ENCODE data around the gene DPP9.
"Not testable (repeated sequence)": the region's sequence is repeated elsewhere in the genome, so short reads cannot be mapped to it uniquely, and the experiment has no call there.

The DPP9 gene

GRCh38 chr19:4717966-4718701 lies 5.5 kb downstream of the DPP9 start:
- H3K9ac ChIP-seq (ENCODE audit: low read depth, low read length, poor library complexity, severe bottlenecking), result no peak overlapping the region
- no peaks in the 10 kb centered on the region for H3K27me3 ChIP-seq (ENCODE audit: insufficient read depth, low read length, poor library complexity, severe bottlenecking)
- no peak overlapping the region for H2AFZ ChIP-seq (ENCODE audit: low read length)
- H3K9me3 ChIP-seq (ENCODE audit: insufficient read depth, low read depth, low read length), result no peaks in the 10 kb centered on the region
- no peak overlapping the region for H3K4me2 ChIP-seq (ENCODE audit: low read depth, low read length, poor library complexity, severe bottlenecking)
- TF ChIP-seq EZH2phosphoT487 (IDR thresholded peaks at IDR 0.05; ENCODE audit: borderline replicate concordance) (no peak), CTCF (conservative IDR thresholded peaks at IDR 0.05; ENCODE audit: low read length) (no peak)
- H3K36me3 ChIP-seq (ENCODE audit: insufficient read depth, low read length), result peaks cover 46% of the 10 kb centered on the region; the same call in 1 of the 2 replicates
- H3K9me2 ChIP-seq (replicated peaks; ENCODE audit: low read depth, low read length), result no peaks in the 10 kb centered on the region
- peaks cover 37% of the 10 kb centered on the region for H3K79me2 ChIP-seq (ENCODE audit: insufficient read depth, low read length)
- peaks cover 14% of the 10 kb centered on the region for H3K4me1 ChIP-seq (ENCODE audit: insufficient read depth, low read length, poor library complexity, severe bottlenecking)
- peaks cover 21% of the 10 kb centered on the region for H4K20me1 ChIP-seq (ENCODE audit: insufficient read depth, low read length, poor library complexity, severe bottlenecking)
- H3K4me3 ChIP-seq (ENCODE audit: low read length, poor library complexity, severe bottlenecking), result no peak overlapping the region
- H3F3A ChIP-seq (ENCODE audit: low read depth), result no peaks in the 10 kb centered on the region

GRCh38 chr19:4717191-4717965 lies 6.3 kb downstream of the DPP9 start:
- H3K4me1 ChIP-seq (ENCODE audit: insufficient read depth, low read length, poor library complexity, severe bottlenecking), result peaks cover 9% of the 10 kb centered on the region
- H3K4me3 ChIP-seq (ENCODE audit: low read length, poor library complexity, severe bottlenecking), result no peak overlapping the region
- no peaks in the 10 kb centered on the region for H3K9me2 ChIP-seq (replicated peaks; ENCODE audit: low read depth, low read length)
- no peak overlapping the region for H3K9ac ChIP-seq (ENCODE audit: low read depth, low read length, poor library complexity, severe bottlenecking)
- H2AFZ ChIP-seq (ENCODE audit: low read length), result no peak overlapping the region
- H3K79me2 ChIP-seq (ENCODE audit: insufficient read depth, low read length), result peaks cover 29% of the 10 kb centered on the region
- no peak for TF ChIP-seq CTCF (conservative IDR thresholded peaks at IDR 0.05; ENCODE audit: low read length)
- no peak for TF ChIP-seq EZH2phosphoT487 (IDR thresholded peaks at IDR 0.05; ENCODE audit: borderline replicate concordance)
- H3K36me3 ChIP-seq (ENCODE audit: insufficient read depth, low read length), result peaks cover 53% of the 10 kb centered on the region; the same call in 1 of the 2 replicates
- H3K27me3 ChIP-seq (ENCODE audit: insufficient read depth, low read length, poor library complexity, severe bottlenecking), result no peaks in the 10 kb centered on the region
- H3K4me2 ChIP-seq (ENCODE audit: low read depth, low read length, poor library complexity, severe bottlenecking), result no peak overlapping the region
- H4K20me1 ChIP-seq (ENCODE audit: insufficient read depth, low read length, poor library complexity, severe bottlenecking), result peaks cover 13% of the 10 kb centered on the region
- H3F3A ChIP-seq (ENCODE audit: low read depth), result no peaks in the 10 kb centered on the region
- H3K9me3 ChIP-seq (ENCODE audit: insufficient read depth, low read depth, low read length), result no peaks in the 10 kb centered on the region

- Histone ChIP-seq H3K27me3 (ENCODE audit: insufficient read depth, low read length, poor library complexity, severe bottlenecking) (no peaks in the 10 kb centered on the region), H3K9ac (ENCODE audit: low read depth, low read length, poor library complexity, severe bottlenecking) (no peak overlapping the region), H2AFZ (ENCODE audit: low read length) (no peak overlapping the region), H3K79me2 (ENCODE audit: insufficient read depth, low read length) (peaks cover 12% of the 10 kb centered on the region; the same call in 1 of the 2 replicates), H3K4me3 (ENCODE audit: low read length, poor library complexity, severe bottlenecking) (no peak overlapping the region), H3K4me1 (ENCODE audit: insufficient read depth, low read length, poor library complexity, severe bottlenecking) (no peaks in the 10 kb centered on the region), H3K9me2 (replicated peaks; ENCODE audit: low read depth, low read length) (no peaks in the 10 kb centered on the region), H4K20me1 (ENCODE audit: insufficient read depth, low read length, poor library complexity, severe bottlenecking) (peaks cover 7% of the 10 kb centered on the region), H3K4me2 (ENCODE audit: low read depth, low read length, poor library complexity, severe bottlenecking) (no peak overlapping the region), H3F3A (ENCODE audit: low read depth) (no peaks in the 10 kb centered on the region), H3K36me3 (ENCODE audit: insufficient read depth, low read length) (peaks cover 67% of the 10 kb centered on the region; the same call in 1 of the 2 replicates), H3K9me3 (ENCODE audit: insufficient read depth, low read depth, low read length) (no peaks in the 10 kb centered on the region)
- TF ChIP-seq CTCF (conservative IDR thresholded peaks at IDR 0.05; ENCODE audit: low read length), result no peak
- no peak for TF ChIP-seq EZH2phosphoT487 (IDR thresholded peaks at IDR 0.05; ENCODE audit: borderline replicate concordance)
Observed at GRCh38 chr19:4715529-4716221, 8.0 kb downstream of the DPP9 start.

- not testable (repeated sequence) for H3K9me3 ChIP-seq (ENCODE audit: insufficient read depth, low read depth, low read length); H3K4me1 ChIP-seq (ENCODE audit: insufficient read depth, low read length, poor library complexity, severe bottlenecking); H2AFZ ChIP-seq (ENCODE audit: low read length); H3K4me2 ChIP-seq (ENCODE audit: low read depth, low read length, poor library complexity, severe bottlenecking); H3F3A ChIP-seq (ENCODE audit: low read depth); H3K9me2 ChIP-seq (replicated peaks; ENCODE audit: low read depth, low read length); H3K27me3 ChIP-seq (ENCODE audit: insufficient read depth, low read length, poor library complexity, severe bottlenecking); H3K79me2 ChIP-seq (ENCODE audit: insufficient read depth, low read length); H4K20me1 ChIP-seq (ENCODE audit: insufficient read depth, low read length, poor library complexity, severe bottlenecking); H3K4me3 ChIP-seq (ENCODE audit: low read length, poor library complexity, severe bottlenecking); H3K9ac ChIP-seq (ENCODE audit: low read depth, low read length, poor library complexity, severe bottlenecking)
- H3K36me3 ChIP-seq (ENCODE audit: insufficient read depth, low read length), result peaks cover 72% of the 10 kb centered on the region; the same call in 1 of the 2 replicates
Observed at GRCh38 chr19:4715178-4715528, 8.5 kb downstream of the DPP9 start.
